GM18858 (cell line): ENCODE measurements around the gene ARID3A.

ENCODE experiments used
- ATAC-seq: cut with Tn5 transposase; IDR thresholded peaks from one replicate; pipeline ENCODE4 v1.9.1; 2021; ENCODE audit not compliant: unreplicated experiment

Gene ARID3A

DNA sequence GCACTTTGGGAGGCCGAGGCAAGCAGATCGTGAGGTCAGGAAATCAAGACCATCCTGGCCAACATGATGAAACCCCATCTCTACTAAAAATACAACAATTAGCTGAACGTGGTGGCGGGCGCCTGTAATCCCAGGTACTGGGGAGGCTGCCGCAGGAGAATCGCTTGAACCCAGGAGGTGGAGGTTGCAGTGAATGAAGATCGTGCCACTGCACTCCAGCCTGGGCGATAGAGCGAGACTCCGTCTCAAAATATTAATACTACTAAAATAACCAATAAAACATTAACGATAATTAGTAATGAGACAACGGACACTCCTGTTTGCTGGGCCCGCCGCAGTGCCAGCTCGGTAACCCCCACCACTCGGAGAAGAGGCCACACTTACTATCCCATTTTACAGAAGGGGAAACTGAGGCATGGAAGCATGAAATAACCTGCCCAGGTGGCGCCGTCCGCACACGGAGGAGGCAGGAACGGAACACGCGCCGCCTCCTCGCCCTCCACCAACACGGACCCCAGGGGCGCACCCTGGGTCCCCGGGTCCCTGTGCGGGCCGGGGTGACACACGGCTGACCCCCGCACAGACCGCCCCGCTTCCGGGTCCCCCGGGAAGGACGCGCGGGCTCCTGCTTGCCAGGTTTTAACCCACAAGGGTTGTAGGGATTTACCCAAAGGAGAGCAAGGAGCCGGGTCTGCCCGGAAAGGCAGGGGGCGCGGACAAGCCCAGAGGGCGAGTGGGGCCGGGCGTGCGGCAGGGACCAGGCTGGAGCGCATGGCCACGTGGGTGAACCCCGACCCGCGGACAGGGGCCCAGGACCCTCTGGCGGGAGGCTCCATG lies 14.4 kb upstream of the ARID3A start:
- ATAC-seq, result no peak

DNA sequence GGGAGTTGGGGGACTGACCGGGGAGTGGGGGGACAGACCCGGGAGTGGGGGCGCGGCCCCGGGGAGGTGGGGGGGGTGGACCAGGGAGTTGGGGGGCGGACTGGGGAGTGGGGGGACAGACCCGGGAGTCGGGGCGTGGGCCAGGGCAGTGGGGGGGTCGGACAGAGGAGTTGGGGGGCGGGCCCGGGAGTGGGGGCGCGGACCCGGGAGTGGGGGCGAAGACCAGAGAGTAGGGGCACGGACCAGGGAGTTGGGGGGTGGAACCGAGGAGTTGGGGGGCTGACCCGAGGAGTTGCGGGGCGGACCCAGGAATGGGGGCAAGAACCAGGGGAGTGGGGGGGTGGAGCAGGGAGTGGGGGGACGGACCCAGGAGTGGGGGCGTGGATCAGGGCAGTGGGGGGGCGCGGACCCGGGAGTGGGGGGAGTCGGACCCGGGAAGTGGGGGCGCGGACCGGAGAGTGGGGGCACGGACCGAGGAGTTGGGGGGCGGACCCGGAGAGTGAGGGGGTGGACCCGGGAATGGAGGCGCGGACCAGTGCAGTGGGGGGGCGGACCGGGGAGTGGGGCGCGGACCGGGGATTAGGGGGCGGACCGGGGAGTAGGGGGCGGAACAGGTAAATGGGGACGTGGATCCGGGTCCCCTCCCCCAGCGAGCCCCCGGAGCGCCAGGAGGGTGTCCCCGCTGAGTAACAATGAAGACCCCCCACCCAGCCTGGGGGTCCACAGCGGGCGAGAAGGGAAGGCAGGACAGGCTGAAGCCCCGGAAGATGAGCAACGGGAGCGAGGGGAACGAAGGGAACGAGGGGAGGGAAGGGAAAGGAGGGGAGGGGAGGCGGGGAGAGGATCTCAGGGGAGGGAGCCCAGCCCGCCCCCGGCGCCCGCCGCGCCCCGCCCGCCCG lies 13.4 kb upstream of the ARID3A start:
- no peak for ATAC-seq

DNA sequence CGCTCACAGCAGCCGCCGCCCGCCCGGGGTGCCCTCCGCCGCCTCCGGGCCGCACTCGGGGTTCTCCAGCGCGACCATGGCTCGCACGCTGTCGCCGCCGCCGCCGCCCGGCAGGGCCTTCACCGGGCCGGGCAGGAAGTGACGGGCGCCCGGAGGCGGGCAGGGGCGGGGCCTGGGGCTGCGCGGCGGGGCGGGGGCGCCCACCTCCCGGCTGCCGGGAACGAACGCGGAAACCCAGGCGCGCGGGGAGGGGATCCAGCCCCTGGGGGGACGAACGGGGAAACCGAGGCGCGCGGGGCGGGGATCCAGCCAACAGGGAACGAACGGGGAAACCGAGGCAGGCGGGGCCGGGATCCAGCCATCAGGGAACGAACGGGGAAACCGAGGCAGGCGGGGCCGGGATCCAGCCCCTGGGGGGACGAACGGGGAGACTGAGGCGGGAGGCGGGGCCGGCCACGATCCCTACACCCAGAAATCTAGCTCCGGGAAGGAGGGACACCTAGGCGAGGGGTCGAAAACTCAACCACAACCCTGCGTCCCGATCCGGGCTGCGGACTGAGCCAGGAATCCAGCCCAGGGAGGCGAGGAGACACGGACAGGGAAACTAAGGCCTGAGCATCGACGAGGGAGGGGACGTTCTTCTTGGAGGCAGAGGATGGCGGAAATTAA lies 12.6 kb upstream of the ARID3A start, which contains the start of gene R3HDM4:
R3HDM4 (minus strand) TSS at position 140 of the 669 bp plus-strand sequence; CDS start at position 78, 62 bp downstream.
- no peak for ATAC-seq

DNA sequence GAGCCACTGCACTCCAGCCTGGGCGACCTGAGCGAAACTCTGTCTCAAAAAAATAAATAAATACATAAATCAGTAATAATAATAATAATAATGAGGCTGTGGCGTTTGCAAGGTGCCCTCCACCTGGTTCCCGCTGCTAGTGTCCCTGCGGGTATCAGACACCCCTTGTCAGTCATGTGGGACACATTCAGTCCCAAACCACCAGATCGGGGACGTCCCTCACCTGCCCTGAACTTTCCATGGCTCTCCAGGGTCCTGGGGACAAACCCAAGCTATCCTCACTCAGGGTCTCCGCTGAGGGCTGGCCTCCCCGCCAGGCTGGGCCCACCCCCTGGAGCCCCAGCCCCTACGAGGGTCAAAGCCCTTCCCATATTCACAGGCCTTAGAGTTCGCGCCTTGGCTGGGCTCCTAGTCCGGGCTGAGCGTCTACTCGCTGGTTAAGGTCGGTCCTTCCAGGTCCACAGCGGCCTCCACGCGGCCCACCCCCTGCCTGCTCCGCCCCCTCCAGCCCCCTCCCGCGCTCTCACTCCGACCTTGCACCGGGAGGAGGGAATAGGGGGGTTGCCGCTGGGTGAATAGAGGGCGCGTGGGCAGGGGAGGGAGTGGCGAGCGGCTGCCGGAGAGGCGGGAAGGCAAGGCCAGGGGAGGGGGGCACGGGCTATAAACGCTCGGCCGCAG lies 9.1 kb upstream of the ARID3A start:
- ATAC-seq, result no peak

DNA sequence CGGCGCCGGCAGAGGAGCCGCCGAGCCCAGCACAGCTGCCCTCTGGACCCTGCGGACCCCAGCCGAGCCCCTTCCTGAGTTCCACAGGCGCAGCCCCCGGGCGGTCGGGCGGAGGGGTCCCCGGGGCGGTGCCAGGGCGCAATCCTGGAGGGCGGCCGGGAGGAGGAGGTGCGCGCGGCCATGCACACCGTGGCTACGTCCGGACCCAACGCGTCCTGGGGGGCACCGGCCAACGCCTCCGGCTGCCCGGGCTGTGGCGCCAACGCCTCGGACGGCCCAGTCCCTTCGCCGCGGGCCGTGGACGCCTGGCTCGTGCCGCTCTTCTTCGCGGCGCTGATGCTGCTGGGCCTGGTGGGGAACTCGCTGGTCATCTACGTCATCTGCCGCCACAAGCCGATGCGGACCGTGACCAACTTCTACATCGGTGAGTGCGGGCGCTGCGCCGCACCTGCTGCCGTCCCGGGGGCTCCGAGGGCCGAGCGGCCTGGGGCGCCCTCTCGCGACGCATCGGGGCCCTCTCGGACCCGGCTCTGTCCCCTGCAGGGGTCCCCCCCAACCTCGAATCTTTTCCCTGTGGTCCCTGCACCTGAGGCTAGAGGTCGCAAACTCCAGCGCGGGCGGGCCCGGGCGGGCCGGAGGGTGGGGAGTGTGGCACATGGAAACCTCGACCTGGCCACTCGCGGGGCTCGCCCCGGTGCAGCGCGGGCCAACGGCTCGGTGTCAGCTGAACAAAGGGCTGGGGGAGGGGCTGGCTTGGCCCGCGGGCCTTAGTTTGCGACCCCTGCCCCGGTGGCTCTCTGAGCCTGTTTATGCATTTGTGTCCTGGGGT lies 8.3 kb upstream of the ARID3A start, which contains the start of gene KISS1R:
KISS1R (plus strand) TSS at position 11 of the 829 bp plus-strand sequence; CDS start at position 181, 170 bp downstream.
- ATAC-seq, result no peak

DNA sequence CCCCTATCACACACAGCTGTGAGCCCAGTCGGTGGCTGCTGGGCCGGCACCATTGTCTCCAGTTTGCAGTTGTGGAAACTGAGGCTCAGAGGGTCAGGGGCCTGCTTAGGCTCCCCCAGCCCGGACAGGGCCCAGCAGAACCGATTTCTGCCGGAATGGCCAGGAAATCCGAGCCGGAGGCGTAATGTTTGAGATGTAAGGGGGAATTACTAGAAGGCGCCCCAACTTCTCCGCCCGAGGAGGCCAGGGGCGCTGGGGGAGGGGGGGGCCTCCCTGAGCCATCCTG lies 7.7 kb upstream of the ARID3A start:
- no peak for ATAC-seq

- no peak for ATAC-seq
Measured at GRCh38 chr19:918481-919198, 7.2 kb upstream of the ARID3A start.

DNA sequence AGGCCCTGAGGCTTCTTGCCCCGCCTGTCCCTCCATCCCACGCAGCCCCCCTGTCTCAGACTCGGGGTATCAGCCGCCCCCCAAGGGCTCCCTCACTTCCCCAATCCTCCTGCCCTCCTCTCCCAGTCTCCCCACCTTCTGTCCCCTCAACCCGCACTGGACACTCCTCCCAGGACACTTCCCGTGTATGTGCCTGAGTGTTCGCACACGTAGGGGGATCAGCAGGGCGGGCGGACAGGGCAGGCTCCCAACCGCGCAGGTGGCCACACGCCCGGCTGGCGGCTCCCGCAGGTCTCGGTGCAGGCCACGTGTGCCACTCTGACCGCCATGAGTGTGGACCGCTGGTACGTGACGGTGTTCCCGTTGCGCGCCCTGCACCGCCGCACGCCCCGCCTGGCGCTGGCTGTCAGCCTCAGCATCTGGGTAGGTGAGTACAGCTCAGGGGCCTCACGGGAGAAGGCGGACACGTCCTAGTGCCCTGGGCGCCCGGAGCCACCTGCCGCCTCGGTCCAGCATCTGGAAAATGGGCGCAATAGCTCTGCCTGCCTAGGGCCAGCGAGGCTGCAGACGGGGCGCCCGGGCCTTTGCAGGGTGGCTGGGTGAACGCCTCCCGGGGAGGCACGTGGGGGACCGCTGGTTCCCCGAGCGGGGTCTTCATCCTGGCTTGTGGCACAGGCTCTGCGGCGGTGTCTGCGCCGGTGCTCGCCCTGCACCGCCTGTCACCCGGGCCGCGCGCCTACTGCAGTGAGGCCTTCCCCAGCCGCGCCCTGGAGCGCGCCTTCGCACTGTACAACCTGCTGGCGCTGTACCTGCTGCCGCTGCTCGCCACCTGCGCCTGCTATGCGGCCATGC lies 6.4 kb upstream of the ARID3A start:
- no peak for ATAC-seq

GRCh38 chr19:920051-920864 lies 5.6 kb upstream of the ARID3A start:
- no peak for ATAC-seq

DNA sequence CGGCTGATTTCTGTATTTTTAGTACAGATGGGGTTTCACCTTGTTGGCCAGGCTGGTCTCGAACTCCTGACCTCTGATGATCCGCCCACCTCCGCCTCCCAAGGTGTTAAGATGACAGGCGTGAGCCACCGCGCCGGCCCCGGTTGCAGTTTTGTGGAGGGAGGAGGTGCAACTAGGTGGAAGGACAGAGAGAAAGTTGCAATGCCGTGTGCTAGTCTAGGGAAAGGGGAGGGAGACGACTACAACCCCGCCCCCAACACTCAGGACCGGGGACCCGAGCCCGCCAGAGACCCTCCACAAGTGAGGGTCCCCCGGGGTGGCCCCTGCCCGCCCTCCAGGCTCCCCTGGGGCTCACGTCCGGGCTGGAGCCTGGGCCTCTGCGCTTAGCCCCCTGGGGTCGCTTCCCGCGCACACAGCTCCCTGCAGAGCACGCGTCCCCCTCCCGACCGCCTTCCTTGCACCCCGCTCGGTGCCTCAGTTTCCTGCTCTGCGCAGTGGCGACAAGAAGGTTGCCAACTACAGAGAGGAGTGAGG lies 1.2 kb upstream of the ARID3A start:
- no peak for ATAC-seq

DNA sequence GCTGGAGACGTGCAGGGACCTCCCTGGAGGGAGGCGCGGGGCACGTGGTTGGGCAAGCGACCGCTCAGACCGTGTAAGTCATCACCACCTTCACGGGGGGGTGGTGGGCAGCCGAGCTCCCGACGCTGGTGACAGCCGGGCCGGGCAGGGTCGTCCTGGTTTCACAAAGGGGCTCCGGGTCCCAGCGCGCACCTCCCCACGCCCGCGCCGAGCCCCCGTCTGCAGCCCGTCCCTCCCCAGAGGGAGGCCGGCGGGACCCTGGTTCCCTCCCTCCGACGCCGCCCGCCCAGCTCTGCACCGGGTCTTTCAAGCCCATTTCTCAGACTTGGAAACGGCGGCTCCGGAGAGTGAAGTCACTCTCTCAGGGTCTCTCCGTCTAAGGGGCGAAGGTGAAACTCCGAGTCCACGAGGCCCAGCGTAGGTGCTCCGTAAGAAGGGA lies 729 bp upstream of the ARID3A start:
- peak; percentile 26 for ATAC-seq

DNA sequence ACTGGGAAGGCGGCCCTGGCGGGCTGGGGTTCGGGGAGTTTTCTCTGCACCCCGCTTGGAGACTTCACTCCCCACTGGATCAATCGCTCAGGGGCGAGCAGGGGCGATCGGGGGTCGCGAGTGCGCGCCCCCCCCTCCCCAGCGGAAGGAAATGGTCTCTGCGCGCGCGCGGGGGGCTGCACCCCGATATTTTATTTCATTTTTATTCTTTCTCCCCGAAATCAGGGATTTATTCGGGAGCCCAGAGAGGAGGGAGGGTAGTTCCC lies 421 bp downstream of the ARID3A start:
- no peak for ATAC-seq

DNA sequence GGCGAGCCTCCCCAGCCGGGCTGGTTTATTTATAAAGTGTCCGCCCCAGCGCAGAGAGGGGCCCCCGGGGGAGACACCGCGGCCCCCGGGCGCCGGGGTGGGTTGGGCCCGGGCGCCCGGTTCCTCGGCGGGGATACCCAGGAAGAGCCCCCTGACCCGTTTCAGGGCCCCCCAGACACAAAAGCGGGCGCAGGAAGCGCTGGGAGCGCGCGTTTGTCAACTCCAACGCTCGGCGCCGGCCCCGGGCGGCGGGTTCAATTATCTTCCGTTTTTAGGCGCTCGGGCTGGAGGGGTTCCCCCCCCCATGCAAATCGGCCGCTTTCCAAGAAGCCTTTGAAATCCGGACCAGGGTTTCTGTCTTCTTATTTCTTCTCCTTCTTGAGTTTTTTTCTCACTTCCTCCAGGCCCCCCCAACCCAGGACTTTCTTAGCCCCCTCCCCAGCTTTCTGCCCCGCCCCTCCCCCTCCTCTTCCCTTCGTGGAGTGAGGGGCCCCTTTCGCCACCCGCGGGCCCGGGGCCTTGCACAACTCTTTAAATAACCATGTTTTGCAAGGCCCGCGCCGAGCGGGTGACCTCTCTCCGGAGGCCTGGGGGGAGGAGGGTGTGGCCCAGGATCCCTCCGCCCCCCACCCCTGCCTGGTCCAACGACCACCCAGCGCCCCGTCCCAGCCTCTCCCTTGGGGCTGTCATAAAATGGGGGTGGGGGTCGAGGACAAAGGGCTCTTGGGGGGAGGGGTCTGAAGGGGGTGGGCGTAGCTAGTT lies 935 bp downstream of the ARID3A start:
- no peak for ATAC-seq

- no peak for ATAC-seq
Measured at GRCh38 chr19:927351-927779, 1.5 kb downstream of the ARID3A start.

DNA sequence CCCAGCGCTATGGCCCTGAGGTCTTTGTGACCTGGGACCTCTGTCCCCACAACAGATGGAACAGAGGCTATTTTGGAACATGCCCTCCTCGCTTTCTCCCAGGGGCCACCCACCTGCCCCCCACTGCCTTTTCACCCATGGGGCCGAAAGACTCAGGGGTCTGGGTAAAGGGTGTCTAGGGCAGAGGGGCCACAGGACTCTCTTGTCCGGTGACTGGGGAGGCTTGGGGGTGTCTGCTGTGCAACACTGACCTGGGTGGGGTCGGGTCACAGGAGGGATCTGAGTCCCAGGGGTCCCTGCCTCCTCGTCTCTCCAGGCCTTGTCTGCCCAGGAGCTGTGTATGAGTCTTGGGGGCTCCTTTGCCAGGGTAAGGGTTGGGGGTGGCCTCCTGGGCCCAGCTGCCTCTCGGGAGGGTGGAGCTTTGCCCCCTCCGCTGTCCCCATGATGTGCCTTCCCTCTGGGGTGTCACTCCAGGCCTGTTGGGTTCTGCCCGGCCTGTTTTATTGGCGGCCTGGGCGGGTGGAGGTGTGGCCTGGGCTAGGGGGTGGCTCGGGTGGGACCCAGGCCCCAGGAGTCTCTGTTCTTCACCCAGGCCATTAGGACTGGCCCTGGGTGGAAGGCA lies 2.1 kb downstream of the ARID3A start:
- no peak for ATAC-seq

DNA sequence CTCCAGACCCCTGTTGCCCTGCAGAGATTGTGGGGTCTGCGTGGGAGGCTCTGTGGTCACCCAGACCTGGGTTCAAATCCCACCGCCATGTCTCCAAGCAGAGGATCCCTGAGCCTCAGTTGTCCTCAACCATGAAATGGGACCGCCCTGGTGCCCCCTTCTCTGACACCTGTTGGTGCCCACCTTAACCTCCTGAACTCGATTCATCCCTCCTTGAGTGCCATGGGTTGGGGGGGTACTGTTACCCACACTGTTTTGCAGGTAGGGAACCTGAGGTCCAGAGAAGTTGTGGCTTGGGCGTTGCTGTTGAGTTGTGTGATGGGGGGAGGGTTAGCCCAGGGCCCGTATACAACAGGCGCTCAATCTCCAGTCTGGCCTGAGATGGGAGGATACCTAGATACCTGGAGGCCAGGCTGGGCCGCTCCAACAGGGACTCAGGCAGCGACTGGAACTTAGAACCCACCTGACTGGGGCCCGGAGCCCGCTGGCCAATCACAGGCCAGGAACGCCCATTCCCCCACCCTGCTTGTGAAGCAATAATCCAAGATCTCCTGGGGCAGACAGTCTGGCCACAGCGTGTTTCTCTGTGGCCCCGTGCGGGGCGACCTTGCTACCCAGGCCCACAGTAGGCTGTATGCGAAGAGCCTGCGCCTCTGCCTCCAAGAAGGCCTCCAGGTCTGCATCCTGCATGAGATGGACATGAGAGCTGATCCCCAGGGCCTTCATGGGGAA lies 2.8 kb downstream of the ARID3A start:
- no peak for ATAC-seq
